Right lobe of liver (tissue), 6 donors: ENCODE data around the gene RBM39. TPM values are rescaled to one million over a fixed set of nuclear protein-coding genes. Genes with fewer than 3 reads are reported as not detected.

Experiments used
- ATAC-seq, 4 donors: fragments of 200-7000 bp; cut with Tn5 transposase; one replicate each; pipeline ENCODE4 v1.9.1; 2020; ENCODE audit warnings: mild to moderate bottlenecking in 4 of 4, moderate library complexity in 4 of 4
- DNase-seq, 3 donors: peaks; one replicate each; pipeline ENCODE4 v3.0.0-alpha.2; 2020
- H3K27ac ChIP-seq, 3 donors: fragments of 200-600 bp; one replicate each; pipeline ENCODE4 v1.8.0; 2022
- H3K27me3 ChIP-seq, 2 donors: fragments of 200-600 bp; one replicate each; pipeline ENCODE4 v1.8.0; 2022
- H3K36me3 ChIP-seq, 4 donors: fragments of 200-600 bp; sonication (generic) in 1 of 4; one replicate each; pipeline versions ENCODE4 v1.5.1 to v1.8.0; 2017 to 2022; ENCODE audit warnings: control low read depth in 1 of 4
- H3K4me1 ChIP-seq, 4 donors: fragments of 200-600 bp; sonication (generic) in 1 of 4; one replicate each; pipeline versions ENCODE4 v1.5.1 to v1.8.0; 2017 to 2022; ENCODE audit warnings: control low read depth in 1 of 4
- H3K4me3 ChIP-seq, 3 donors: fragments of 200-600 bp; one replicate each; pipeline ENCODE4 v1.8.0; 2022
- H3K9me3 ChIP-seq, 4 donors: fragments of 200-600 bp; sonication (generic) in 1 of 4; one replicate each; pipeline versions ENCODE4 v1.5.1 to v1.8.0; 2017 to 2022; ENCODE audit warnings: control low read depth in 1 of 4
- POLR2A ChIP-seq: fragments of 450-650 bp; IDR thresholded peaks from one replicate; pipeline ENCODE4 v1.6.1; 2017; ENCODE audit warnings: antibody characterized with exemption, mild to moderate bottlenecking
- WGBS: methylation state at CpG from one replicate; pipeline ENCODE4 v1.1.6; 2018; ENCODE audit warnings: low coverage, low lambda C conversion rate; ENCODE audit not compliant: insufficient coverage; ENCODE audit errors: missing lambda C conversion rate; 5-methylcytosine and 5-hydroxymethylcytosine counted together
- intact Hi-C, 2 donors: fragments of 100-400 bp; cut with DNase I; formaldehyde crosslinking; loops; one replicate each; pipeline versions ENCODE4 v1.11.2 to v1.14.1; 2022
- total RNA-seq, 6 experiments: library from RNA; depleted of rRNA in 2 of 6; stranded (reverse); fragments of >200 nt in 2 of 6; fragmentation: NEBNext Ultra II Directional in 3 of 6; extraction: Animal tissue kit (Norgen Biotek cat#: 25700) in 3 of 6; gene quantifications; one replicate each; pipeline versions ENCODE4 v1.1.0 to v1.2.4, GENCODE V29; 2016 to 2023
- TF ChIP-seq, protein P1 (sequence below), 4 donors: fragments of 200-600 bp in 3 of 4; fragments of 450-650 bp in 1 of 4; IDR thresholded peaks; one replicate each; pipeline versions ENCODE4 v1.5.1 to v1.8.0; 2016 to 2022; ENCODE audit warnings: antibody characterized with exemption in 4 of 4, mild to moderate bottlenecking in 2 of 4
- donor health status: DM: no; HTN: yes; CAD: no.
- donor health status: DM: no; HTN: no; CAD: no.
- donor health status: DM: no; HTN: no; CAD: no.
- donor health status: DM: no; HTN: yes; CAD: no.
- donor health status: DM: no; HTN: yes; CAD: no.

RBM39 gene
- total RNA-seq, 6 experiments from 2014 or later: 86.4 to 166 (median 120) TPM

DNA sequence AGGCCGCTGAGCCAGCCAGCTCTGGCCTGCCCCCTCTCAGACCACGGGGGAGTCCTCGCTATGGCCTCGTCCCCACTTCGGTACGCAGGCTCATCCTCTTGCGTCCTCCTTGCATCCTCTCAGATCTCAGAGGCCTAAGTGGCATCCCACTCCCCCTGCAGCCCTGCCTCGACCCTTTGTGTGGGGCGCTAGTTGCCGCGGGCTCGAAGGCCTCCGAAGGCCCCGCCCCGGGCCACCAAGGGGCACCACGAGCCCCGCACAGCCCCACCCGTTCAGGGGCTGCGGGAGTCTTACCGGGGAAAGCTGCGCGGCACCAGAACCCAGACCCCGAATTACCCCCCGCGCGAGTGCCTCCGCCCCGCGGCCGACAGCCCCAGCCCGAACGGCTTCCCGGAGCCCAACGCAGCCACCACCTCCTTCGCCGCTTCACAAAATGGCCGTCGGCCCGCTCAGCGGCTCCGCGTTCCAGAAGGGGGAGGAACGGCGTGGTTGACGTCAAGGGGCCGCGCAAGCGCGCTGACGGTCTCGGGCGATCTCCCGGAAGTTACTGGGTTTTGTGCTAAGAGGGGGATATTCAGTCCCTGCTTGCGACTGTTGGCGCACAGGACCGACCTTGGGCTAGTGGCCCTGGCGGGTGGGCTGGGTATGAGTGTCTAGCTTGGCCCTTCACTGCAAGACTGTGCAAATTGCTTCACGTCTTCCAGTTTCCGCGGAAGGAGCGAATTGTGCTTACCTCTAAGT lies 77.4 kb downstream of the RBM39 start, which contains the start of the genes CPNE1 and RBM12:
Gene CPNE1, minus strand, starts transcription at position 435 of the 741 bp plus-strand sequence. CDS start 31,977 bp downstream, outside the sequence.
Gene RBM12, minus strand, starts transcription at position 435 of the 741 bp plus-strand sequence. CDS start 9,578 bp downstream, outside the sequence.
- peak; percentile 92 to 95 (median 92) for DNase-seq
- peak; percentile 83 for TF ChIP-seq POLR2A
- TF ChIP-seq, protein P1, sequence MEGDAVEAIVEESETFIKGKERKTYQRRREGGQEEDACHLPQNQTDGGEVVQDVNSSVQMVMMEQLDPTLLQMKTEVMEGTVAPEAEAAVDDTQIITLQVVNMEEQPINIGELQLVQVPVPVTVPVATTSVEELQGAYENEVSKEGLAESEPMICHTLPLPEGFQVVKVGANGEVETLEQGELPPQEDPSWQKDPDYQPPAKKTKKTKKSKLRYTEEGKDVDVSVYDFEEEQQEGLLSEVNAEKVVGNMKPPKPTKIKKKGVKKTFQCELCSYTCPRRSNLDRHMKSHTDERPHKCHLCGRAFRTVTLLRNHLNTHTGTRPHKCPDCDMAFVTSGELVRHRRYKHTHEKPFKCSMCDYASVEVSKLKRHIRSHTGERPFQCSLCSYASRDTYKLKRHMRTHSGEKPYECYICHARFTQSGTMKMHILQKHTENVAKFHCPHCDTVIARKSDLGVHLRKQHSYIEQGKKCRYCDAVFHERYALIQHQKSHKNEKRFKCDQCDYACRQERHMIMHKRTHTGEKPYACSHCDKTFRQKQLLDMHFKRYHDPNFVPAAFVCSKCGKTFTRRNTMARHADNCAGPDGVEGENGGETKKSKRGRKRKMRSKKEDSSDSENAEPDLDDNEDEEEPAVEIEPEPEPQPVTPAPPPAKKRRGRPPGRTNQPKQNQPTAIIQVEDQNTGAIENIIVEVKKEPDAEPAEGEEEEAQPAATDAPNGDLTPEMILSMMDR (IDR thresholded peaks at IDR 0.05): no peak
- Histone ChIP-seq H3K4me3 (peak within 1 kb of the TSS; percentile 80 to 93 (median 93)), H3K36me3 (peaks cover 0 to 14% (median 1%) of the 10 kb centered on the region in 4 donors), H3K27ac (peak within 1 kb of the TSS; percentile 97 to 100 (median 98)), H3K9me3 (no peaks in the 10 kb centered on the region), H3K4me1 (peaks cover 0 to 35% (median 12%) of the 10 kb centered on the region in 4 donors), H3K27me3 (no peaks in the 10 kb centered on the region)
- 0% methylated on average over 12 of the region's 61 CpGs for WGBS
- intact Hi-C loops: no loop called here
- ATAC-seq: peak; percentile 95

DNA sequence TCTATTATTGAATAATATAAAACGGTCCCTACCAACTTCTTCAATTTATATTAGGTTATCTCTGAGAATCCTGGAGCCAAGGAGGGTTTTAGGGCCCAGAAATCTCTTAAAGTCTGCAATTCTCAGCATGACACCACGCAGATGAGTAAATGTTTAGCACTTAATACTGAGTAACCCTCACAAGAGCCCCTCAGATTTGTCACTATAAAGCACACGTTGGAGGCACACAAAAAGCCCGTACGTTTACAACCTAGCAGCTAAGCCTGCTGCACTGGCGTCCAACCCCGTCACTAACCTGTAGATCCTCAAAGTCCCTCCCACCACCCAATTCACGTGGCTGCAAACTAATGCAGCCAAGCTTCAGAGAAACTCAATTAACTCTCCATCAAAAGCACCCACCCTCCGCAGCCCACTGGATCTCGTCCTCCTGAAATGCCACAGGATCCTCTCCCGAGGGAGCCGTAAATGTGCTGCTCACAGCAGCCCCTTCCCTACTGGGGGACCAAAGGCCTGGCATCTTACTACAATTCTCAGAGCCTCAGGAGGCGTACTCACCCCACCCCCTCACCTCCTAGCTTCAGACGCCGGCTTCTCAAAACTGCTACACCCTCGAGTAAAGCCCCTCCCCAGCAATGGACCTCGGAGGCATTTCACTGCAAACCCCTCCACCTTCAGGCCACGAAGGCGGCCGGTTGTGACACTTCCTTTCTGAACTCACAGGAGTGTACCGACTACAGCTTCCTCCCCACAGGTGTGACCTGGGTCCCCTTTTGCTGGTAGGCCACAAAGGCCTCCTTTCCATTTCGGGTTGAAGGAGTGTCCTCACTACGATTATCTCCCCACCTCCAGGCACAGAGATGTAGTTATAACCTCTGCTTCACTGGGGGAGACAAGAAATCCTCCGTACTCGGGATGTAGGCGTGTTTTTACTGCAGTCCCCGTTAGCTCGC lies 78.3 kb downstream of the RBM39 start:
- no peaks in the 10 kb centered on the region for H3K27me3 ChIP-seq
- H3K4me3 ChIP-seq: peak overlapping the region; percentile 80 to 93 (median 93)
- no peaks in the 10 kb centered on the region for H3K9me3 ChIP-seq
- WGBS: under 1% methylated on average over 27 of the region's 28 CpGs
- intact Hi-C loops: no loop called here
- H3K36me3 ChIP-seq: peaks cover 0 to 5% (median 0%) of the 10 kb centered on the region in 4 donors
- ATAC-seq (peak; percentile 32 to 46 (median 43)), DNase-seq (peak; percentile 55 to 59 (median 58))
- TF ChIP-seq, protein P1 (IDR thresholded peaks at IDR 0.05): no peak
- no peak for TF ChIP-seq POLR2A
- peaks cover 0 to 35% (median 12%) of the 10 kb centered on the region in 4 donors for H3K4me1 ChIP-seq
- peak overlapping the region; percentile 97 to 100 (median 98) for H3K27ac ChIP-seq

DNA sequence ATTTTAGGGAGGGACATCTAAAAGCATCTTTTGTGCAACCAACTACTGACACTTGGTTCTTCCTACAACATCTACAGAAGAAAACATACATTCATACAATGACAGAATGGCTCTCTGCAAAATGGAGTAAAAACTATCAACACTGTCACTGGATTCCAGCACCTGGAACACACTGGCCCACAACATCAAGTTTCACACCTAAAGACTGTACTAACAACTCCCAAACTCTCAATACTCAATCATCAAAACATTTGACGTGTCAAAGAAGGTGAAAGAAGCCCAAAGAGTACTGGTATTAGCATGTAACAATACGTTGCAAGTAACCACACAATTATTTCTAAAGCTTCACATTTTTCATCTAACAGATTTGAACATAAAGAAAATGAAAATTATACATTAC lies 79.5 kb downstream of the RBM39 start:
- intact Hi-C loops: no loop called here
- H3K9me3 ChIP-seq: no peaks in the 10 kb centered on the region
- no peaks in the 10 kb centered on the region for H3K36me3 ChIP-seq
- TF ChIP-seq, protein P1 (IDR thresholded peaks at IDR 0.05): no peak
- TF ChIP-seq POLR2A: no peak
- DNase-seq (no peak), ATAC-seq (no peak)
- H3K27ac ChIP-seq: peak overlapping the region in 1 of 3 donors; percentile 6
- H3K4me3 ChIP-seq: peak overlapping the region in 1 of 3 donors; percentile 93
- no peaks in the 10 kb centered on the region for H3K27me3 ChIP-seq
- peaks cover 0 to 44% (median 16%) of the 10 kb centered on the region in 4 donors for H3K4me1 ChIP-seq
- 47% methylated on average over 2 of the region's 2 CpGs for WGBS

DNA sequence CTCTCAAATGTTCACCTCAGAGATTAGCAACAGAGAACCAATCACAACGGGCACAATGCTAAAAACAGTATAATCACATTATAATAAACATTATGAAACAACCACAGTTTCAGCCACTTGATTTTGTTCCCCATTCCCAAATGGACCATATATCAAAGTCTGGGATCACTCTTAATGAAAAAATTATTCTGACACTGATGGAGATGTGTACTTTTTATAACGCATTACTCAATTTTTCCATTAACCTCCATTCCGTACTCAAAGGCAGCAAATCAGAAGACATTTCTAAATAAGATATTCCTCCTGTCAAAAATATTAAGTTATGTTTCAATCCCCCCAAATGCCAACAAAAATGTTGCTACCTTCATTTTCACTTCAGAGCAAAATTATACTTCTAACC lies 80.2 kb downstream of the RBM39 start:
- ATAC-seq (no peak), DNase-seq (no peak)
- TF ChIP-seq POLR2A: no peak
- TF ChIP-seq, protein P1 (IDR thresholded peaks at IDR 0.05): no peak
- Histone ChIP-seq H3K36me3 (no peaks in the 10 kb centered on the region), H3K27me3 (no peaks in the 10 kb centered on the region), H3K9me3 (no peaks in the 10 kb centered on the region), H3K4me1 (peaks cover 0 to 51% (median 16%) of the 10 kb centered on the region in 4 donors), H3K4me3 (no peak overlapping the region), H3K27ac (peak overlapping the region in 2 of 3 donors; percentile 2 to 17)
- 28% methylated on average over 3 of the region's 3 CpGs for WGBS
- intact Hi-C loops: no loop called here
